ENCODE measurements around the gene ZBTB5.
A peak's percentile ranks its signal among the peaks of the same experiment; 100 is the strongest.
"Not testable (repeated sequence)": the region's sequence is repeated elsewhere in the genome, so short reads cannot be mapped to it uniquely, and the experiment has no call there.

ZBTB5 gene

DNA sequence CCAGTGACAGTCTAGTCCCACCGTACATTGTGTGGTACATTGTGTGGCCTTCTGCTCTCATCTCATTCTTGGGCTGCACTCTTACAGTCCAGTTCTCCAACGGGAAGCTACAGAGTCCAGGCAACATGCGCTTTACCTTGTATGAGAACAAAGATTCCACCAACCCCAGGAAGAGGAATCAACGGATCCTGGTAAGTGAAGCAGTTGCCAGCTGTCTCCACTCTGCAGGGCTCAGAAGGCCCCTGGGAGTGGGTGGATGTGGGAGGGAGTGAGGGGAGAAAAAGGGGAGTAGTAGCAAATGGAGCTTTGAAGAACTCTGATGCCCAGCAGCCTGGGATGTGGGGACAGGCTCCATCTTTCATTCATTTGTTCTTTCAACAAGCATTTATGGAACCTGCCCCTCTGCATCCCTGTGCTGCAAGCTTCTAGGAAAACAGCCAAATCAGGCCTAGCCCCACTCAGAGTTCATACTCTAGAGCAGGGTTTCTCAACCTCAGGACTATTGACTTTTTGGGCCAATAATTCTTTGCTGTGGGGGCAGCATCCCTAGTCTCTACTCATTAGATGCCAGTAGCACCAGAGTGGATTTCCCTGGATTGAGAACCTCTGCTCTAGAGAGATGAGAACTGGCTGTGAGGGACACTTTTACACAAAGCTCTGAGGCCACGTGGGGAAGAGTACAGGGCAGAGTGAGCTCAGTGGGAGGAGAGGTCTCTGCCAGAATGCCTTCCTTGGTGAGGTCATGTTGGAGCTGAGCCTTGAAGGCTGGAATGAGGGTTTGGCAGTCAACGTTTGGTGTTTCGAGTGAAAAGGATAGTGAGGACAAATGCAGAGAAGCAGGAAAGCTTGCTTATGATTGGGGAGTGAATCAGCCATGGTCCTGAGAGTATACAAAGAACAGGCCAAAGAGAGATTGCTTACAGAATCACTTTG lies 21.6 kb upstream of the ZBTB5 start:
- no peak for DNase-seq (ENCODE audit: low read depth in 2 of 2)

DNA sequence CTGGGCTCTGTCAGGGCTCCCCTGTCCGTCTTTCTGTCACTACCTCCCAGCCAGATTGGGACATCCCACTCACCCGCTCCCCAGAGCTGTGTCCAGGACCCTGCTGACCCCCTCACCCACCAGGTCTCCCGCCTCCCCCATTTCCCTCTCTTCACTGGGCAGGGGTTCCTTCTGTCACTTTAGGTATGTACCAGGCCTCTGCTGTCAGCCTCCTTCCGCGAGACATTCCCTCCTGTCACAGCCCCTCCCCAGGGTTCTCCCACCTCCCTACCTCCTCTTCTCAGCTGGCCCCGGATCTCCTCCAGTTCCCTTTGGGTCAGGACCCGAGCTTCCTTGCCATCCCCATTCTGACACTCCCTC lies 21.0 kb upstream of the ZBTB5 start:
- DNase-seq (ENCODE audit: low read depth in 2 of 2) = no peak

DNA sequence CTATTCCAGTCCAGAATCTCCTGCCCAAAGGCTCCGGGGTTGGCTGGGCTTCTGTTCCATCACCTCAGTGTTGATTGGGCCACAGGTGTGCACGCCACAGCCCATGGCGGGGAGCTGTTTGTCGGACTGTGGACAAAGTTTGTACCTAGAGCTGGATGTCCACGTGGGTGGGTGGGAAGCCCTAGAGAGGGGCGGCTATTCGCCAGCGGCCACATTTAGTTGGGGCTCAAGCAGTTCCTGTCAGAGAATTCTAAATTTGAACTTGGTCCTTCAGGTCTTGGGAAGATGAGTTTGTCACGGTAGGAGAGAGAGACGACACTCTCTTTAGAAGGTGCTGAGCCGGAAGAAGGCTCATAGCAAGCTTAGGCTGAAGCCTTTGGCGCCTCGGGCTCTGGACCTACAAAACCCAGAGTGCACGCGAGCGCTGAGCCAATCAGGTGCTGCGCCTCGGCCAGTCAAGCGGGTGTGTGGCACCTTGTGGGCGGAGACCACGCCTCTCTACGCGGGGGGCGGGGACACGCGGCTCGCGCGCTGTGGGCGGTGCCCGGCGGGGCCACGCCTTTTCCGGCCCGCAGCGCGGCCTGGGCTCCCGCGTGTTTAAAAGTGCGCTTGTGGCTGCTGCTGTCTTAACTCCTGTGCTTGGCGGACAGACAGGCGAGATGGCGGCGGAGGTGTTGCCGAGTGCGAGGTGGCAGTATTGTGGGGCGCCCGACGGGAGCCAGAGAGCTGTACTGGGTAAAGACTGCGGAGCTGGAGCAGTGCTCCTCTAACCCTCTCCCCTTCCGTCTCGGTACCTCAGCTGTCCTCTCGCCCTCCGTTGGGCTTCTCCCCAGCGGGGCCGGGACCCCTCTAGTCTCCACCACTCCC lies 20.4 kb upstream of the ZBTB5 start, which contains the start of gene POLR1E:
Gene POLR1E (plus strand): TSS at position 560 of the 867 bp plus-strand sequence. CDS start 100 bp downstream, at position 660.
- DNase-seq (ENCODE audit: low read depth in 2 of 2) = peak; percentile 93 to 96

DNA sequence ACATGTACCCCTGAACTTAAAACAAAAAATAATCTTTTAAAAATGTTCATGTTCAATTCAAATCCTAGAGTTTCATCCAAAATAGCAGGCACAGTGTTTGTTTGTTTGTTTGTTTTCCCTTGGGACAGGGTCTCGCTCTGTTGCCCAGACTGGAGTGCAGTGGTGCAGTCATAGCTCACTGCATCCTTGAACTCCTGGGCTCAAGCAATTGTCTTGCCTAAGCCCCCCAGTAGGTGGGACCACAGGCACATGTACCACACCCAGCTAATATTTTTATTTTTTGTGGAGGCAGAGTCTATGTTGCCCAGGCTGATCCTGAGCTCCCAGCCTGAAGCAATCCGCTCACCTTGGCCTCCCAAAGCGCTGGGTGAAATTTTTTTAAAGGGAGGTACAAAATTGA lies 15.5 kb upstream of the ZBTB5 start:
- DNase-seq (ENCODE audit: low read depth in 2 of 2) = no peak

DNA sequence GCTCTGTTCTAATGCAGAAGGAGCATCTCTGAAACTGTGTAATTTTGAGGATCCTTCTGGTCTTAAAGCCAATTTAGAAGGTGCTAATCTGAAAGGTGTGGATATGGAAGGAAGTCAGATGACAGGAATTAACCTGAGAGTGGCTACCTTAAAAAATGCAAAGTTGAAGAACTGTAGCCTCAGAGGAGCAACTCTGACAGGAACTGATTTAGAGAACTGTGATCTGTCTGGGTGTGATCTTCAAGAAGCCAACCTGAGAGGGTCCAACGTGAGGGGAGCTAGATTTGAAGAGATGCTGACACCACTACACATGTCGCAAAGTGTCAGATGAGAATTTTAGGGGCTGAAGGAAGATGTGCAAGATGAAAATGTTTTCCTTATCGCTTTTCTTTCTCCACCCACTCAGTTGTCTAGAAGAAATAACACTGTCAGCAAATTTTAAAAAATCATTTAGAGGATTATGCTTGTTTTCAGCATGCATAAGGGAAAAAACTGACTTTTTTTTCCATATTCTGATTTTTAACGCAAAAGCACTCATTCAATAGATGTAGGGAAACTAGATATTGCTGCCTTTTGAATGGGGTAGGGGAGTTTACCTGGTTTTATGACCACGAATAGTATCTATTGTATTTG lies 12.9 kb upstream of the ZBTB5 start:
- DNase-seq (ENCODE audit: low read depth in 2 of 2) = not testable (repeated sequence)

DNA sequence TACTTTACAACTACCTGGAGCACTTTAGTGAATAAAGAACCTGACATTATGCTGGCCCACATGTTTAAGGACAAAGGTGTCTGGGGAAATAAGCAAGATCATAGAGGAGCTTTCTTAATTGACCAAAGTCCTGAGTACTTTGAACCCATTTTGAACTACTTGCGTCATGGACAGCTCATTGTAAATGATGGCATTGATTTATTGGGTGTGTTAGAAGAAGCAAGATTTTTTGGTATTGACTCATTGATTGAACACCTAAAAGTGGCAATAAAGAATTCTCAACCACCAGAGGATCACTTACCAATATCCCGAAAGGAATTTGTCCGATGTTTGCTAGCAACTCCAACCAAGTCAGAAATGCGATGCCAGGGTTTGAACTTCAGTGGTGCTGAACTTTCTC lies 12.2 kb upstream of the ZBTB5 start:
- DNase-seq (ENCODE audit: low read depth in 2 of 2) = not testable (repeated sequence)

DNA sequence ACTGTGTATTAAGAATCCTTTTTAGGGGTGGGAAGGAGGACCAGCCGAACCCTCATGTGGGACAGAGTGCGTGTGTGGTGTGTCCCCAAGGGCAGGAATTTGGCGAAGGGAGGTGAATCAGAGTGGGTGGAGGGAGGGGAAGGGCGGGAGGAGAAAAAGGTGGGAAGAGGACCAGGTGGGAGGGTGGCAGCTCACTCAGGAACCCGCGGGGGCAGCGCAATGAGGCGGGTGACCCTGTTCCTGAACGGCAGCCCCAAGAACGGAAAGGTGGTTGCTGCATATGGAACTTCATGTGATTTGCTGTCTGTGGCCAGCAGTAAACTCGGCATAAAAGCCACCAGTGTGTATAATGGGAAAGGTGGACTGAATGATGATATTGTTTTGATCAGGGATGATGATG lies 11.7 kb upstream of the ZBTB5 start:
- DNase-seq (ENCODE audit: low read depth in 2 of 2) = no peak

DNA sequence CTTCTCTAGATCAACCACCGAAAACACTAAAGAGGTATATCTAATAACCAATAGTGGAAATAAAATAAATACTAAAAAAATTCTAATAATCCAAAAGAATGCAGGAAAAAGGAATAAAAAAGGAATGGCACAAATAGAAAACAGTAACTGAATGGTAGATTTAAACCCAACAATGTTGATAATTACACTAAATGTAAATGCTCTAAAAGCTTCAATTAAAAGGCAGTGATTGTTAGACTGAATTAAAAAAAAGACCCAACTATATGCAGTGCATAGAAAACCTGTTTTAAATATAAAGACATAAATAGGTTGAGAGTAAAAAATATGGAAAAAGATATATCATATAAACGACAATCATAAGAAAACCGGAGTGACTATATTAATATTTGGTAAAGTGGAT lies 9.2 kb upstream of the ZBTB5 start:
- DNase-seq (ENCODE audit: low read depth in 2 of 2) = no peak

DNA sequence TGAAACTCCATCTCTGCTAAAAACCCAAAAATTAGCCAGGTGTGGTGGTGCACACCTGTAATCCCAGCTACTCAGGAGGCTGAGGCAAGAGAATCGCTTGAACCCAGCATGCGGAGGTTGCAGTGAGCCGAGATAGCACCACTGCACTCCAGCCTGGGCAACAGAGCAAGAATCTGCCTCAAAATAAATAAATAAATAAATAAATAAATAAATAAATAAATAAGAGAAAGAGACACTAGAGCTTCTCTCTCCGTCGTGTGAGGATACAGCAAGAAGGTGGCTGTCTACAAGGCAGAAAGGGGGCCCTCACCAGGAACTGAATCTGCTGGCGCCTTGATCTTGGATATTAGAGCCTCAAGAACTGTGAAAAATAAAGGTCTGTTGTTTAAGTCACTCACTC lies 8.7 kb upstream of the ZBTB5 start:
- not testable (repeated sequence) for DNase-seq (ENCODE audit: low read depth in 2 of 2)

DNA sequence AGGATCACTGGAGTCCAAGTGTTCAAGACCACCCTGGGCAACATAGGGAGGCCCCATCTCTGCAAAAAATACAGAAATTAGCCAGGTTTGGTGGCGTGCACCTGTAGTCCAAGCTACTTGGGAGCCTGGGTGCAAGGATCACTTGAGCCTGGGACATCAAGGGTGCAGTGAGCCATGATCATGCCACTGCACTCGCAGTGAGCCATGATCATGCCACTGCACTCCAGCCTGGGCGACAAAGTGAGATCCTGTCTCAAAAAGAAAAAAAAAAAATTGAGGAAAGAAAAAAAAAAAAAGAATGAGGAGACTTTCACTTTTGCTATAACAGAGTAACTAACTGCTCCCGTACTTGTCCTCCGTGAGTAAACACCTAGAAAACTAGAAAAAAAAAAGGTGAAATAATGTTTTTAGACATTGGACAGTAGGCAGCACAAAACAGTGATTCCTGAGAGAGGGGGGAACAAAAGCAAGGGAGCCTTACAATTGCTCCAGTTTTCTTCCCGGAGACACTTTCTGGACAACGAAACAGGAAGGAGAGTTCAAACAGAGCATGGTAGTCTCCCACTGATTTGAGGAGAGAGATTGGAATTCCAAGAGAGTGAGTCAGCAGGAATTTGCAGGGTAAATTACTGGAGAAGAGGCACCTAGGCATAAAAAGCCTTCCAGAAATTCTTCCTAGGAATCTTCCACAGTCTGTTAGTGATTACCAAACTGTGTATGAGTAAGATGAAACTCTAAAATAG lies 6.9 kb upstream of the ZBTB5 start:
- DNase-seq (ENCODE audit: low read depth in 2 of 2) = no peak

DNA sequence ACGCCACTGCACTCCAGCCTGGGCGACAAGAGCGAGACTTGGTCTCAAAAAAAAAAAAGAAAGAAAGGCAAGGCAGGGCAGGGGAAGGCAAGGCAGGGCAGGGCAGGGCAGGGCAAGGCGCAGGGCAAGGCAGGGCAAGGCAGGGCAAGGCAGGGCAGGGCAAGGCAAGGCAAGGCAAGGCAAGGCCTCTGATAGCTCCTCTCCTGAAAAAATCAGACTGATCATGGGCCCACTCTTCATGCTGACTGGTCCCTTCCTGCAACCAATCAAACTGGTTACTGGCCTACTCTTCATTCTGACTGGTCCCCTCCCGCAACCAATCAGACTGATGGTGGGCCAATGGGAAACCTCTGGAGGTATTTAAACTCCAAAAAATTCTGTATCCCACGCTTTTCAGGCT lies 3.4 kb upstream of the ZBTB5 start:
- no peak for DNase-seq (ENCODE audit: low read depth in 2 of 2)

DNA sequence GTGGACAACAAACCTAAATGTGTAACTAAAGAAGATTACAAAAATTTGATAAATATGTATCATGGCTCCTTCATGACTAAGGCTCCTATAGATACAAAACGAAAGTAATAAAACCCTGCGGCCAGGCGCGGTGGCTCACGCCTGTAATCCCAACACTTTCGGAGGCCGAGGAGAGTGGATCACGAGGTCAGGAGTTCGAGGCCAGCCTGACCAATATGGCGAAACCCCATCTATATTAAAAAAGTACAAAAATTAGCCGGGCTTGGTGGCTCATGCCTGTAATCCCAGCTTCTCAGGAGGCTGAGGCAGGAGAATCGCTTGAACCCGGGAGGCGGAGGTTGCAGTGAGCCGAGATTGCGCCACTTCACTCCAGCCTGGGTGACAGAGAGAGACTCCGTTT lies 2.3 kb upstream of the ZBTB5 start:
- DNase-seq (ENCODE audit: low read depth in 2 of 2) = not testable (repeated sequence)

DNA sequence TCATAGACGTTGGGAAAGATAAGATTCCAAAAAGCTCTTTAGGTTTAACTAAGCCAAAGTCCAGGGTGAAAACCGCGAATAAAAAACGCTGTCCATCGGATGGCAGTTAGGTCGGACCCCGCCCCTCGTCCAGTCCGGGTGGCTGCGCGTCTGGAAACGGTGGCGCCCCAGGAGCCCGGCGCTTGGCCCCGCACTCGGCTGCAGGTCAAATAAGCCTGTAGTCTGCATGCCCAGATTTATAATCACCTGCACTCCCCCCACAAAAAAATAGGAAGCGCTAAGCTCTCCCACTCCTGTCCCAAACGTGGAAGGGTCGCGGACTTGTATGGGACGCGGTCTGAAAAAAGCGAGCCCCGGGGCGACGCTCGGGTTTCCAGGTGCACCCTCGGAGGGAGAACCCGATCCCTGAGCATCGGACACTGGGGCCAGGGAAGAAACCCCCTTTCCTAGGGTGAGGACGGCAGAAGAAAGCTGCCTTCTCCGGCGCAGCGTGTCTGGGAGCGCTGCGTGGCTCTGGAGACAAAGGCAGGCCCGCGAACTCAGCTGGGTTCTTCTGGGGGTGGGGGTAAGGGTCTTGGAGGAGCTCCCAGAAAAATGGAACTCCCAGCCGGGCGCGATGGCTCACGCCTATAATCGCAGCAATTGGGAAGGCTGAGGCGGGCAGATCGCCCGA lies 923 bp upstream of the ZBTB5 start:
- no peak for DNase-seq (ENCODE audit: low read depth in 2 of 2)

DNA sequence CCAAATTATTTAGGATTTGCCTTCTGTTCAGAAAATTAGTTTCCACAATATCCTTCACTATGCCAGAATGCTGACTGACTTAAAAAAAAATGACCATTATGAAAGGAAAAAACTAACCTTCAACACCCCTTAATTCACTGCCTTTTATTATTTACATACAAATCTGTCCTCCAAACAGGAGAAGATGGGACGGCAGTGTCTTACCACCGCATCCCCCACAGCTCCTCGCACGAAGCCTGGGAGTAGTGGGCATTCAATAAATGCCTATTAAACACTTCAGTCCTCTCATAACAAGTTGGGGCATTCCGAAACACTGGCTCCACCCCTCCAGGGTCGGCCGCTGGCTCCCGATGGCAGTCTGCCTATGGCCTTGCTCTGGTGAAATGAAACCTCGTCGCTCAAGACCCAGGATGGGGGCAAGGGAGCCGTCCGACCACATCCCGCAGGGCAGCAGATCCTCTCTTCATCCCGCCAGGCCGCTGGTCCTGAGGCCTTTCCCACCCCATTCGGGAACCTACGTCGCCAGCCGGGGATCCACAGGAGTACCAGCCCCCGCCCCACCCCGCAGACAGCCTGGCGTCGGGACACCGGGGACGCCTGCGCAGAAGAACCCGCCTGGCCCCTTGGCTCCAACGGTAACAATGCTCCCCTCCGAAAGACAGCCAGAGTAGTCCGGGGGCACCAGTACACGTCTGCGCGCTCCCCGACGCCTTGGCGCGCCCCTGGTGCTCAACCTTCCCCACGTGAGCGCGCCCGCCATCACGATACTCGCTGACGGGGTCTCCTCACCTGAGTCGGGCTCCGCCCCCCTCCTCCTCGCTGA lies 613 bp downstream of the ZBTB5 start:
- DNase-seq (ENCODE audit: low read depth in 2 of 2) = peak in 1 of 2 donors; percentile 19

DNA sequence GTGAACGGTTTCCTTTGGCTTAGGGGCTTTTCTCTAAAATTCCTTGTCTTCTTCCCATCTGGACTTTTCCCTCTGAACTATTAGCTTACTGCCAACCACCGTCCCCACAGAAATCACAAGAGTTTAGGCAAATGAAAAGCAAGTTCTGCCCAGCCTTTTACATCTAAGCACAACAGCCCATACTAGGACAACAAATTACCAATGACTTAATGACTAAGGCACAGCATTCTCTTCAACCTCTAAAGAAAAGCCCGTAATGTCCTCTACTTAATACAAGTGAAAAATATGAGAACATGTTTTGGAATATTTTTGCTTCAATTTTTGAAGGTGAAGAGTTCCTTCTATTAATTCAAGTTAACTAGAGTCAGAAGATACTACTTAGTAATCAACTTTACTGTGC lies 1.2 kb downstream of the ZBTB5 start:
- no peak for DNase-seq (ENCODE audit: low read depth in 2 of 2)

DNA sequence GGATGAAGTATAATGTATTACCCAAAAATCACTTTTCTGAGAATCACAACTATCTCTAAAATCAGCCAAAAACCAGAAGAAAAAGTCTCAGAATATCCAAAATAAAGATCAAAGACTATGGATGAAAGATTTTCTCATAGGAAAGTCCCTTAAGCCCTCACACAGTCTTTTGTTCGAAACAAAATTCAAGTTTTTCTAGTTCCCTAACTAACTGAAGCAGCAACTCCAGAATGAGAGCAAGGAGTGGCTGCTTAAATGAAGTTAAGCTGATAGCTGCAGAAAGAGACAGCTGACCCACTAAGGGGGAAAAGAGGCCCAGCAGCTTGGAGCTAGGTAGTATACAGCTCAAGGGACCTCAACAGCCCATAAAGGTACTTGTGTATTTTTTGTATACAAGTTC lies 8.4 kb downstream of the ZBTB5 start:
- DNase-seq (ENCODE audit: low read depth in 2 of 2) = no peak

DNA sequence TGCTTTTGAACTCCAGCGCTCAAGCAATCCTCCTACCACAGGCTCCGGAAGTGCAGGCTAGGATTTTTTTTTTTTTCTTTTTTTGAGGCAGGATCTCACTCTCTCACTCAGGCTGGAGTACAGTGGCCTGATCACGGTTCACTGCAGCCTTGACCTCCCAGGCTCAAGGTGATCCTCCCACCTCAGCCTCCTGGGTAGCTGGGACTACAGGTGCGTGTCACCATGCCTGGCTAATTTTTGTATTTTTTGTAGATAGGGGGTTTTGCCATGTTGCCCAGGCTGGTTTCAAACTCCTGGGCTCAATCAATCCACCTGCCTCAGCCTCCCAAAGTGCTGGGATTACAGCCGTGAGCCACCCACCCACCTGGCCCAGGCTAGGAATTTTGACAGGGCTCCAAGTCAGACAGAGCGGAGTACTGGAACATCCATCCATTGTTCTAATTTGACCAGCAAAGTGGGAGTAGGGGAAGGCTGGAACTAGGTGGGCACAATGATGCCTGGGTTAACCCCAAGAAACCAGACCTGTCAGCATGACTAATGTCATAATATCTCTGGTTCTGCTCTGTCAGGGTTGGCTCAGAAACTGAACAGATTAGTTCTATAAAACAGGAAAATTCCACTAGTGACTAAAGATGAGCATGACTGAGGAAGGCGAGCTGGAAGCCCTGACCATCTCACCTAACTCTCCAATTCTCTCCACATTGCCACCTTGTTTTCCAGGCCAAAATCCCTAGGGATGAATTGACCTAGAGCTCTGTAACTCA lies 9.2 kb downstream of the ZBTB5 start:
- no peak for DNase-seq (ENCODE audit: low read depth in 2 of 2)

DNA sequence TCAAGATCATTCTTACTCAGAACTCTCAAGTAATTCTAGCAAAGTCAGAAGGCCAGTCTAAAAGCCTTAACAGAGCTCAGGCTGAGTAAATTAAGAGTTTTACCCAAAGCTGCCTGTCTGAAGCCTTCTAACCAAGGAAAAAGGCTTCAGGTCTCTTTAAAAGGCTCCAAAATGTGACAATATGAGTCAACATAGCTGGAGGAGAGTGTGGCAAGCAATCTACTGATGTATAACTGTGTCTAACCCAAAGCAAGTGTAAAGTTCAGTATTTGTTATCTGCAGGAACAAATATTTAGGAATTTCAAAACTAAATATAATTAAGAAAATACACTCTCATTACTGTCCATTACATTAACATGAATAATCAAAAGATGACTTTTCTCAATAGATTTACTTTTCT lies 11.0 kb downstream of the ZBTB5 start:
- DNase-seq (ENCODE audit: low read depth in 2 of 2) = no peak

DNA sequence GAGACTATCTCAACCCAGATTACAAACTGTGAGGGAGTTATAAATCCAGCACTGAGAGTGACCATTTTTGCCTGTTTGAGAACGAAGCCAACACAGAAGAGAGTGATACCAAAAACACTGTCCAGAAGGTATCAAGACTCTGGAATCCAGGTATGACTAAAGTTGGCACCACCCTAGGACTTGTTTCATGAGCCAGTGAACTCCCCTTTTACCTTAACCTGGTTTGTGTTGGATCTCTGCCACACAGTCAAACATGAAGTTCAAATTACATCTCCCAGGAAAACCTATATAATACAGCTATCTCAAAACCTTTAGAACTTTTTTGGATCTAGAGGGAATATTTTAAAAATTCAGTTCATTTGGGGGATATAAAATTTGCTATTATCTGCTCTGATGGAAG lies 11.4 kb downstream of the ZBTB5 start:
- no peak for DNase-seq (ENCODE audit: low read depth in 2 of 2)
